ENCODE measurements around the gene SLC35G1.

- no peak for TF ChIP-seq CTCF (IDR thresholded peaks at IDR 0.05 in 8 of 11, conservative IDR thresholded peaks at IDR 0.05 in 3 of 11)
- no peak for TF ChIP-seq POLR2A (IDR thresholded peaks at IDR 0.05)
- TF ChIP-seq POLR2AphosphoS5 (IDR thresholded peaks at IDR 0.05): no peak
Measured at GRCh38 chr10:93941606-93942005, 47.8 kb downstream of the SLC35G1 start.

All from spleen (tissue), 7 donors.